Osteoblast (primary cell): Measurements from ENCODE around the gene NAA11. TPM values are rescaled to one million over a fixed set of nuclear protein-coding genes. Genes with fewer than 3 reads are reported as not detected.

ENCODE experiments used
- DNase-seq: peaks from one replicate; pipeline ENCODE4 v3.0.0; 2011; ENCODE audit warnings: low spot score, mixed read lengths; ENCODE audit not compliant: insufficient read length; ENCODE audit errors: missing footprints
- H2AFZ ChIP-seq: 2 replicates; pipeline ENCODE4 v1.6.0; 2011; ENCODE audit warnings: mild to moderate bottlenecking, low read length
- H3K27ac ChIP-seq: 2 replicates; pipeline ENCODE4 v1.5.1; 2011; ENCODE audit warnings: mild to moderate bottlenecking, low read depth, low read length, moderate library complexity
- H3K27me3 ChIP-seq: 2 replicates; pipeline ENCODE4 v1.6.0; 2012; ENCODE audit warnings: mild to moderate bottlenecking, control low read depth, inconsistent platforms, low read length, moderate library complexity; ENCODE audit not compliant: insufficient read depth
- H3K36me3 ChIP-seq: 2 replicates; pipeline ENCODE4 v1.5.1; 2011; ENCODE audit warnings: mild to moderate bottlenecking, low read length, control low read depth, moderate library complexity; ENCODE audit not compliant: insufficient read depth
- H3K4me1 ChIP-seq: 2 replicates; pipeline ENCODE4 v1.5.1; 2011; ENCODE audit warnings: mild to moderate bottlenecking, low read length, control low read depth, moderate library complexity; ENCODE audit not compliant: insufficient read depth
- H3K4me2 ChIP-seq: 2 replicates; pipeline ENCODE4 v1.6.0; 2011; ENCODE audit warnings: mild to moderate bottlenecking, low read length; ENCODE audit not compliant: insufficient read depth
- H3K4me3 ChIP-seq: fragments of 200-600 bp; sonication (generic); 3 replicates; pipeline ENCODE4 v1.5.1; 2012; ENCODE audit warnings: mild to moderate bottlenecking, low read length, inconsistent platforms; ENCODE audit not compliant: insufficient read depth
- H3K79me2 ChIP-seq: 2 replicates; pipeline ENCODE4 v1.6.0; 2012; ENCODE audit warnings: mild to moderate bottlenecking, low read length, control low read depth, inconsistent platforms; ENCODE audit not compliant: insufficient read depth
- H3K9me3 ChIP-seq: 2 replicates; pipeline ENCODE4 v1.5.1; 2011; ENCODE audit warnings: low read depth, low read length, control low read depth
- H4K20me1 ChIP-seq: 2 replicates; pipeline ENCODE4 v1.6.0; 2012; ENCODE audit warnings: mild to moderate bottlenecking, low read length, control low read depth; ENCODE audit not compliant: insufficient read depth
- CTCF ChIP-seq: IDR thresholded peaks from 2 replicates; pipeline ENCODE4 v1.5.1; 2011; ENCODE audit warnings: mild to moderate bottlenecking, low read depth, low read length, moderate library complexity; ENCODE audit errors: extremely low read depth
- total RNA-seq: library from RNA; depleted of rRNA; stranded (reverse); fragments of >200 nt; gene quantifications from 2 replicates; pipeline ENCODE4 v1.2.3, GENCODE V29; 2012

NAA11 gene
- total RNA-seq, 1 donor = not detected

DNA sequence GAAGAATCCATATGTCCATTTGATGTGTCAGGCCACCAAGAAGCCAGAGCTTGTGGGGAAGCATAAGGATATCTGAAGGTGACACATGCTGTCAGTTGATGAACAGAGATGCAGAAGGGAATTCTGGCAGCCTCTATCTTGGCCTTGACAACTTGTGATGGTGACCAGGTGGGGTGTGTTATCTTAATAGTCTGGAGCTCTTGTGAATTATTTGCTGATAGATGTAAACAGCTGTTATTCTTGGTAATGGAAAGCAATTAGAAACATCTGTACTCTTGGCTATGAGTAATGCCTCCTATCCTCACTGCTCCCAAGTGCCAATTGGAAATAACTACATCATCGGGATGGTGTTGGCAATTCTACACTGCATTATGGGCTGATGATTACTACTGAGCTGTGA lies 51.9 kb downstream of the NAA11 start:
- H3K36me3 ChIP-seq = no peaks in the 10 kb centered on the region
- no peaks in the 10 kb centered on the region for H3K4me1 ChIP-seq
- no peak overlapping the region for H2AFZ ChIP-seq
- no peak for TF ChIP-seq CTCF
- no peaks in the 10 kb centered on the region for H3K27me3 ChIP-seq
- no peak overlapping the region for H3K4me2 ChIP-seq
- no peak overlapping the region for H3K4me3 ChIP-seq
- no peaks in the 10 kb centered on the region for H3K9me3 ChIP-seq
- no peaks in the 10 kb centered on the region for H4K20me1 ChIP-seq
- no peak for DNase-seq
- H3K79me2 ChIP-seq = no peaks in the 10 kb centered on the region
- H3K27ac ChIP-seq = no peak overlapping the region

GRCh38 chr4:79272761-79273160 lies 53.1 kb downstream of the NAA11 start:
- no peak overlapping the region for H2AFZ ChIP-seq
- H3K27ac ChIP-seq = no peak overlapping the region
- no peaks in the 10 kb centered on the region for H3K4me1 ChIP-seq
- H3K4me2 ChIP-seq = no peak overlapping the region
- no peak overlapping the region for H3K4me3 ChIP-seq
- DNase-seq = no peak
- H3K9me3 ChIP-seq = no peaks in the 10 kb centered on the region
- H3K79me2 ChIP-seq = no peaks in the 10 kb centered on the region
- no peak for TF ChIP-seq CTCF
- H3K27me3 ChIP-seq = no peaks in the 10 kb centered on the region
- H3K36me3 ChIP-seq = no peaks in the 10 kb centered on the region
- no peaks in the 10 kb centered on the region for H4K20me1 ChIP-seq

DNA sequence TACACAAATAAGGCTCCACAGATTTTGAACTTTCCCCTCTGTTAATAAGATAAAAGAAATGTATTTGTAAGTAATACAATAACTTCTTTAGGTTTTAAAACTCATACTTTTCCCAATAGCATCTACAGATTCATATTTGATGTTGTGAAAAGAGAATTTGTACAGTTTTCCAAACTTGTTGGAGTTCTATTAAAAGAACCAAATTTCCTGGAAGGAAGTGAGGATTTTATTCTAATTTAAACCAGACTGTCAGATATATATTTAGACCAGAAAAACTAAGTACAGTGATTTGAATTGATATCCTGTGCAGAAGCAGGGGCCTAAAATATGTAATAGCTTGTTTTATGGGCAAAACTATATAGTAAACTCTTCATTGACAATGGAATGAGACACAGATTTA lies 53.7 kb downstream of the NAA11 start:
- Histone ChIP-seq H3K79me2 (no peaks in the 10 kb centered on the region), H3K4me1 (no peaks in the 10 kb centered on the region), H4K20me1 (no peaks in the 10 kb centered on the region), H2AFZ (no peak overlapping the region), H3K4me3 (no peak overlapping the region), H3K36me3 (no peaks in the 10 kb centered on the region), H3K9me3 (no peaks in the 10 kb centered on the region), H3K27ac (no peak overlapping the region), H3K4me2 (no peak overlapping the region), H3K27me3 (no peaks in the 10 kb centered on the region)
- no peak for TF ChIP-seq CTCF
- DNase-seq = no peak

DNA sequence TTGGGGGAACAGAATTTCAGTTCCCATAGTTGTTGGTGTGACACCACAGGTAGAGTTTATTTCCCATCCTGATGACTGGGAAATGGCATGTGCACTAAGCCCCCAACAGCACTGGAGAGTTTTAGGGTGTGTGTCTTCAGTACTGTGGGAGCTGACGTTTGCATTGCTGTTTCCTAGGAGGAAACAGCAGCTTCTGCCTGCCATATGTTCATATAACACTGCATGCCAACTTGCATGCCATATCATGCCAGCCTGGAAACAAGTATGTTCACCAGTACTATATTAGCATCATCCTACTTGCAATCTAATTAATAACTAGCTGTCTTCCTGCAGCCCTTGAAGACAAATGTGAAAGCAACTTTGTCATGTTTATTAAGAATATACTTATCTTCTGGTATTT lies 58.2 kb downstream of the NAA11 start:
- Histone ChIP-seq H3K27ac (no peak overlapping the region), H3K4me3 (no peak overlapping the region), H2AFZ (no peak overlapping the region), H4K20me1 (no peaks in the 10 kb centered on the region), H3K9me3 (no peaks in the 10 kb centered on the region), H3K4me2 (no peak overlapping the region), H3K27me3 (no peaks in the 10 kb centered on the region), H3K4me1 (no peaks in the 10 kb centered on the region), H3K36me3 (no peaks in the 10 kb centered on the region), H3K79me2 (no peaks in the 10 kb centered on the region)
- DNase-seq = no peak
- TF ChIP-seq CTCF = no peak

Other genes with a start within 250 kb of the NAA11 start
- gene GK2, start 82.2 kb upstream of the NAA11 start, total RNA-seq = not detected in 2 replicates